ENCODE measurements around the gene CHPF.

DNA sequence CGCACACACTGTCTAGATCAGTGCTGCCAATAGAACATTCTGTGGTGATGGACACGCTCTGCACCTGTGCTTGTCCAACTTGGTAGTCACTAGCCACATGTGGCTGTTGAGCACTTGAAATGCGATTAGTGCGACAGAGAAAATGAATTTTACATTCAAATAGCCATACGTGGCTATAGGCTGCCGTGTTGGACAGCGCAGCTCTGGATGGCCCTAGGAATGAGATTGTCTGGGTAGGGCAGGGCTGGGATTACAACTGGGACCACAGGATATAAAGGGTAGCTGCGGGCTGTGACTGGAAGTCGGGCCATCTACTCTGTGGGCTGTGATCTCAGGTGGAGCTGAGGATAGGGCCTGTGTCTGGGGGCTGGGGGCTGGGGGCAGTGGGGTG lies 24.1 kb downstream of the CHPF start:
- TF ChIP-seq, protein P1, sequence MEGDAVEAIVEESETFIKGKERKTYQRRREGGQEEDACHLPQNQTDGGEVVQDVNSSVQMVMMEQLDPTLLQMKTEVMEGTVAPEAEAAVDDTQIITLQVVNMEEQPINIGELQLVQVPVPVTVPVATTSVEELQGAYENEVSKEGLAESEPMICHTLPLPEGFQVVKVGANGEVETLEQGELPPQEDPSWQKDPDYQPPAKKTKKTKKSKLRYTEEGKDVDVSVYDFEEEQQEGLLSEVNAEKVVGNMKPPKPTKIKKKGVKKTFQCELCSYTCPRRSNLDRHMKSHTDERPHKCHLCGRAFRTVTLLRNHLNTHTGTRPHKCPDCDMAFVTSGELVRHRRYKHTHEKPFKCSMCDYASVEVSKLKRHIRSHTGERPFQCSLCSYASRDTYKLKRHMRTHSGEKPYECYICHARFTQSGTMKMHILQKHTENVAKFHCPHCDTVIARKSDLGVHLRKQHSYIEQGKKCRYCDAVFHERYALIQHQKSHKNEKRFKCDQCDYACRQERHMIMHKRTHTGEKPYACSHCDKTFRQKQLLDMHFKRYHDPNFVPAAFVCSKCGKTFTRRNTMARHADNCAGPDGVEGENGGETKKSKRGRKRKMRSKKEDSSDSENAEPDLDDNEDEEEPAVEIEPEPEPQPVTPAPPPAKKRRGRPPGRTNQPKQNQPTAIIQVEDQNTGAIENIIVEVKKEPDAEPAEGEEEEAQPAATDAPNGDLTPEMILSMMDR (IDR thresholded peaks at IDR 0.05; ENCODE audit: insufficient read depth, low read length), result no peak
- TF ChIP-seq SPI1 (IDR thresholded peaks at IDR 0.05; ENCODE audit: borderline replicate concordance, low read depth), result no peak

Data from HL-60 (cell line).